Astrocyte (in vitro differentiated cells and primary cell): ENCODE data around the gene CLASP1. TPM values are rescaled to one million over a fixed set of nuclear protein-coding genes. Genes with fewer than 3 reads are reported as not detected.
A peak's percentile ranks its signal among the peaks of the same experiment; 100 is the strongest.

Experiments
- DNase-seq: peaks from one replicate; pipeline ENCODE4 v3.0.0-alpha.2; 2010; ENCODE audit warnings: low read depth
- FAIRE-seq: peaks from 2 replicates; lab custom pipeline; 2011; peaks lifted over from hg19 to GRCh38; lab: Jason Lieb, UNC
- H2AFZ ChIP-seq: 2 replicates; pipeline ENCODE4 v1.6.0; 2012; ENCODE audit warnings: low read depth, low read length, inconsistent platforms
- H3K27ac ChIP-seq: 2 replicates; pipeline ENCODE4 v1.5.1; 2011; ENCODE audit warnings: low read depth, low read length, inconsistent platforms
- H3K27me3 ChIP-seq: 2 replicates; pipeline ENCODE4 v1.6.0; 2011; ENCODE audit warnings: low read length, inconsistent platforms; ENCODE audit not compliant: insufficient read depth
- H3K36me3 ChIP-seq: 2 replicates; pipeline ENCODE4 v1.5.1; 2011; ENCODE audit warnings: low read length, inconsistent platforms; ENCODE audit not compliant: insufficient read depth
- H3K4me1 ChIP-seq: 2 replicates; pipeline ENCODE4 v1.5.1; 2011; ENCODE audit warnings: low read length, inconsistent platforms; ENCODE audit not compliant: insufficient read depth
- H3K4me2 ChIP-seq: 2 replicates; pipeline ENCODE4 v1.6.0; 2012; ENCODE audit warnings: low read length, inconsistent platforms
- H3K4me3 ChIP-seq: 2 replicates; pipeline ENCODE4 v1.5.1; 2011; ENCODE audit warnings: low read depth, mild to moderate bottlenecking, low read length, inconsistent platforms; ENCODE audit not compliant: insufficient read depth
- H3K79me2 ChIP-seq: 2 replicates; pipeline ENCODE4 v1.6.0; 2012; ENCODE audit warnings: mild to moderate bottlenecking, low read length, inconsistent platforms; ENCODE audit not compliant: insufficient read depth
- H3K9ac ChIP-seq: 2 replicates; pipeline ENCODE4 v1.6.0; 2012; ENCODE audit warnings: mild to moderate bottlenecking, low read length, inconsistent platforms
- H3K9me3 ChIP-seq: 2 replicates; pipeline ENCODE4 v1.5.1; 2012; ENCODE audit warnings: low read depth, mild to moderate bottlenecking, low read length, inconsistent platforms; ENCODE audit not compliant: insufficient read depth
- H4K20me1 ChIP-seq: 2 replicates; pipeline ENCODE4 v1.6.0; 2012; ENCODE audit warnings: low read length, inconsistent platforms; ENCODE audit not compliant: insufficient read depth
- H3K27ac Mint-ChIP-seq: one replicate; pipeline ENCODE4 v1.8.0; 2021; ENCODE audit warnings: mild to moderate bottlenecking, mixed read lengths; ENCODE audit not compliant: unreplicated experiment
- H3K27me3 Mint-ChIP-seq: one replicate; pipeline ENCODE4 v1.8.0; 2021; ENCODE audit warnings: low read depth, mixed read lengths; ENCODE audit not compliant: unreplicated experiment
- H3K36me3 Mint-ChIP-seq: one replicate; pipeline ENCODE4 v1.8.0; 2021; ENCODE audit warnings: low read depth, mixed read lengths; ENCODE audit not compliant: unreplicated experiment
- H3K4me1 Mint-ChIP-seq: one replicate; pipeline ENCODE4 v1.8.0; 2021; ENCODE audit warnings: low read depth, mixed read lengths; ENCODE audit not compliant: unreplicated experiment
- H3K4me3 Mint-ChIP-seq: one replicate; pipeline ENCODE4 v1.8.0; 2021; ENCODE audit warnings: mild to moderate bottlenecking, moderate library complexity, mixed read lengths; ENCODE audit not compliant: unreplicated experiment
- H3K9me3 Mint-ChIP-seq: one replicate; pipeline ENCODE4 v1.8.0; 2021; ENCODE audit warnings: mild to moderate bottlenecking, mixed read lengths; ENCODE audit not compliant: unreplicated experiment
- EZH2 ChIP-seq: IDR thresholded peaks from 2 replicates; pipeline ENCODE4 v1.6.1; 2012; ENCODE audit warnings: mild to moderate bottlenecking, low read length, inconsistent platforms; ENCODE audit not compliant: insufficient read depth
- total RNA-seq: library from RNA; stranded (reverse); gene quantifications from 2 replicates; pipeline ENCODE4 v1.2.1, GENCODE V29; 2021
- TF ChIP-seq, protein P1 (sequence below): IDR thresholded peaks from 2 replicates; pipeline ENCODE4 v1.5.1; 2011; ENCODE audit warnings: low read depth, mild to moderate bottlenecking, inconsistent platforms, low read length, moderate library complexity; ENCODE audit not compliant: insufficient read depth

Gene CLASP1
- total RNA-seq, 1 donor from 2014 or later: 56.7 TPM

DNA sequence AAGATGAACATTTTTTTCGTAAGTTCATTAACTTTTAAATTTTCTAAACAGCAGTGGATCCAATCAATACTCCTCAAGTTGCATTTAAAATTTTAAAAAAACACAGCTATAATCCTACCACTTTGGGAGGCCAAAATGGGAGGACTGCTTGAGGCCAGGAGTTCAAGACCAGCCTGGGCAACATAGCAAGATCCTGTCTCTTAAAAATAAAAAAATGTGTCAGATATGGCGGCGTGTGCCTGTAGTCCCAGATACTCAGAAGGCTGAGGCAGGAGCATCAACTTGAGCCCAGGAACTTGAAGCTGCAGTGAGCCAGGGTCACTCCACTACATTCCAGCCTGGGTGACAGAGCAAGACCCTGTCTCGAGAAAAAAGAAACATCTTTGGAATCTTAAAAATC is 178.3 kb downstream of the CLASP1 start:
- peak overlapping the region; percentile 92 for H3K27ac Mint-ChIP-seq

DNA sequence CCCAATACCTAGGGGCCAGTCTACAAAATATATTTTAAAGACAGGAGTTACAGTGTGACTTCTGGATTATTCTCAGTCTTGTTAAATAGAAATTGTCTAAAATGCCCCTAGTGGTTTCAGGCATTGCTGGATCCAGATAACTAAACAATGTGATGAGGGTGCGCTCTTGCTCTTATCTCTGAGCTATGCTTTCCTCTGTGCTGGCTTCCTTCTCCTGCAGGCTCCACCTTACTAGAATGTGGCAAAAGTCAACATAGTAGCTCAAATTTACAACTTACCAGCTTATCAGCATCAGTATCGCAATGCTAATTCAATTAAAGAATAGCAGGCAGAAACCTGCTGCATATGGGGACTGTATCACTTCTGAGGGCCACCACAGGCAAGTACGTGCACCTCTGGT is 179.9 kb downstream of the CLASP1 start:
- Histone ChIP-seq H4K20me1 (no peaks in the 10 kb centered on the region), H3K4me2 (no peak overlapping the region), H2AFZ (no peak overlapping the region), H3K36me3 (peaks cover 15% of the 10 kb centered on the region), H3K79me2 (peaks cover 12% of the 10 kb centered on the region), H3K4me1 (peaks cover 14% of the 10 kb centered on the region), H3K27me3 (no peaks in the 10 kb centered on the region), H3K27ac (no peak overlapping the region), H3K9me3 (no peaks in the 10 kb centered on the region), H3K9ac (no peak overlapping the region), H3K4me3 (no peak overlapping the region)
- Mint-ChIP-seq H3K27me3 (no peaks in the 10 kb centered on the region), H3K36me3 (peaks cover 16% of the 10 kb centered on the region), H3K27ac (no peak overlapping the region), H3K4me3 (no peak overlapping the region), H3K9me3 (no peaks in the 10 kb centered on the region), H3K4me1 (peaks cover 24% of the 10 kb centered on the region)
- no peak for TF ChIP-seq EZH2
- TF ChIP-seq, protein P1, sequence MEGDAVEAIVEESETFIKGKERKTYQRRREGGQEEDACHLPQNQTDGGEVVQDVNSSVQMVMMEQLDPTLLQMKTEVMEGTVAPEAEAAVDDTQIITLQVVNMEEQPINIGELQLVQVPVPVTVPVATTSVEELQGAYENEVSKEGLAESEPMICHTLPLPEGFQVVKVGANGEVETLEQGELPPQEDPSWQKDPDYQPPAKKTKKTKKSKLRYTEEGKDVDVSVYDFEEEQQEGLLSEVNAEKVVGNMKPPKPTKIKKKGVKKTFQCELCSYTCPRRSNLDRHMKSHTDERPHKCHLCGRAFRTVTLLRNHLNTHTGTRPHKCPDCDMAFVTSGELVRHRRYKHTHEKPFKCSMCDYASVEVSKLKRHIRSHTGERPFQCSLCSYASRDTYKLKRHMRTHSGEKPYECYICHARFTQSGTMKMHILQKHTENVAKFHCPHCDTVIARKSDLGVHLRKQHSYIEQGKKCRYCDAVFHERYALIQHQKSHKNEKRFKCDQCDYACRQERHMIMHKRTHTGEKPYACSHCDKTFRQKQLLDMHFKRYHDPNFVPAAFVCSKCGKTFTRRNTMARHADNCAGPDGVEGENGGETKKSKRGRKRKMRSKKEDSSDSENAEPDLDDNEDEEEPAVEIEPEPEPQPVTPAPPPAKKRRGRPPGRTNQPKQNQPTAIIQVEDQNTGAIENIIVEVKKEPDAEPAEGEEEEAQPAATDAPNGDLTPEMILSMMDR: no peak
- FAIRE-seq (no peak), DNase-seq (no peak)

More for the DNA sequence above, 178.3 kb downstream of the CLASP1 start:
- no peaks in the 10 kb centered on the region for H3K27me3 Mint-ChIP-seq
- Histone ChIP-seq H3K4me2 (no peak overlapping the region), H3K4me1 (peaks cover 15% of the 10 kb centered on the region), H3K27me3 (no peaks in the 10 kb centered on the region), H2AFZ (no peak overlapping the region), H3K79me2 (peaks cover 27% of the 10 kb centered on the region), H4K20me1 (peaks cover 4% of the 10 kb centered on the region), H3K4me3 (no peak overlapping the region), H3K9me3 (no peaks in the 10 kb centered on the region), H3K9ac (no peak overlapping the region), H3K27ac (no peak overlapping the region), H3K36me3 (peaks cover 15% of the 10 kb centered on the region)
- no peak overlapping the region for H3K4me3 Mint-ChIP-seq
- no peaks in the 10 kb centered on the region for H3K9me3 Mint-ChIP-seq
- no peak for TF ChIP-seq EZH2
- TF ChIP-seq, protein P1: no peak
- DNase-seq: no peak
- H3K36me3 Mint-ChIP-seq: peaks cover 16% of the 10 kb centered on the region
- H3K4me1 Mint-ChIP-seq: peaks cover 29% of the 10 kb centered on the region
- FAIRE-seq: no peak

DNA sequence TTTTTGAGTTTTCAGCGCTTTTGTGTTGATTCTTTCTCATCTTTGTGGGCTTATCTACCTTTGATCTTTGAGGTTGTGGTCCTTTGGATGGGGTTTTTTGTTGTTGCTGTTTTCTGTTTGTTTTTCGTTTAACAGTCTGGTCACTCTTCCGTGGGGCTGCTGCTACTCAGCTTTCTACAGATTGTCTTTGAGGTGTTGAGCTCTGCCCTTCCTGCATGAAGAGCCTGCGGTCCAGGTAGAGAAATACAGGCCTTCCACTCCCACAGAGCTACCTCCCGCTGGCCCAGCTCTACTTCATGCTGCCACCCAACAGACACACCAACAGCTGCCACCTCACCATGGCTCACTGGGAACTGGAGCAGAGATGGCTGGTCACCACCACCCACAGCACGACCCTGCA is 180.3 kb downstream of the CLASP1 start:
- no peaks in the 10 kb centered on the region for H3K9me3 ChIP-seq
- H3K4me2 ChIP-seq: no peak overlapping the region
- peaks cover 16% of the 10 kb centered on the region for H3K36me3 Mint-ChIP-seq
- no peak overlapping the region for H3K27ac Mint-ChIP-seq
- peaks cover 24% of the 10 kb centered on the region for H3K4me1 Mint-ChIP-seq
- H3K9me3 Mint-ChIP-seq: no peaks in the 10 kb centered on the region
- H3K27me3 Mint-ChIP-seq: no peaks in the 10 kb centered on the region
- no peak for FAIRE-seq
- H3K4me3 ChIP-seq: no peak overlapping the region
- H3K27me3 ChIP-seq: no peaks in the 10 kb centered on the region
- H3K36me3 ChIP-seq: peaks cover 15% of the 10 kb centered on the region
- H3K4me3 Mint-ChIP-seq: no peak overlapping the region
- H3K27ac ChIP-seq: no peak overlapping the region
- no peak for DNase-seq
- H2AFZ ChIP-seq: no peak overlapping the region
- TF ChIP-seq, protein P1: no peak
- no peak for TF ChIP-seq EZH2
- peaks cover 14% of the 10 kb centered on the region for H3K4me1 ChIP-seq
- peaks cover 8% of the 10 kb centered on the region for H3K79me2 ChIP-seq
- H3K9ac ChIP-seq: no peak overlapping the region
- H4K20me1 ChIP-seq: no peaks in the 10 kb centered on the region
